GM21723 (cell line): ENCODE measurements around the gene EHMT1.
"Not testable (repeated sequence)": the region's sequence is repeated elsewhere in the genome, so short reads cannot be mapped to it uniquely, and the experiment has no call there.

Source experiments
- ATAC-seq: cut with Tn5 transposase; IDR thresholded peaks from one replicate; pipeline ENCODE4 v1.9.1; 2021; ENCODE audit warnings: mild to moderate bottlenecking, moderate library complexity; ENCODE audit not compliant: unreplicated experiment

Gene EHMT1

GRCh38 chr9:137715321-137715720, 96.5 kb downstream of the EHMT1 start:
- no peak for ATAC-seq

- ATAC-seq: not testable (repeated sequence)
Observed at GRCh38 chr9:137715866-137716693, 97.3 kb downstream of the EHMT1 start.

GRCh38 chr9:137716694-137717287, 98.0 kb downstream of the EHMT1 start:
- no peak for ATAC-seq

- no peak for ATAC-seq
Observed at GRCh38 chr9:137717776-137718327, 99.0 kb downstream of the EHMT1 start.

GRCh38 chr9:137719194-137719593, 100.4 kb downstream of the EHMT1 start:
- no peak for ATAC-seq

- ATAC-seq: no peak
Observed at GRCh38 chr9:137720571-137721110, 101.8 kb downstream of the EHMT1 start.

GRCh38 chr9:137721479-137721878, 102.7 kb downstream of the EHMT1 start:
- ATAC-seq: no peak

GRCh38 chr9:137721899-137722298, 103.1 kb downstream of the EHMT1 start:
- ATAC-seq: no peak

GRCh38 chr9:137722481-137722880, 103.7 kb downstream of the EHMT1 start:
- ATAC-seq: no peak

GRCh38 chr9:137723356-137723755, 104.6 kb downstream of the EHMT1 start:
- not testable (repeated sequence) for ATAC-seq

GRCh38 chr9:137723783-137724445, 105.1 kb downstream of the EHMT1 start:
- no peak for ATAC-seq

- ATAC-seq: no peak
Observed at GRCh38 chr9:137724818-137725240, 106.0 kb downstream of the EHMT1 start.

GRCh38 chr9:137725598-137725997, 106.8 kb downstream of the EHMT1 start:
- no peak for ATAC-seq

GRCh38 chr9:137726336-137726735, 107.5 kb downstream of the EHMT1 start:
- peak; percentile 59 for ATAC-seq

GRCh38 chr9:137726764-137727163, 108.0 kb downstream of the EHMT1 start:
- no peak for ATAC-seq

- ATAC-seq: no peak
Observed at GRCh38 chr9:137727716-137728115, 108.9 kb downstream of the EHMT1 start.

GRCh38 chr9:137728444-137729311, 109.9 kb downstream of the EHMT1 start:
- ATAC-seq: no peak

- no peak for ATAC-seq
Observed at GRCh38 chr9:137731216-137731946, 112.6 kb downstream of the EHMT1 start.

- no peak for ATAC-seq
Observed at GRCh38 chr9:137731947-137732813, 113.4 kb downstream of the EHMT1 start.
